GM10248 (cell line): ENCODE results near the gene WDFY4.

Experiments
- CTCF ChIA-PET: fragments of 300-600 bp; sonication (Branson Sonifier 250); formaldehyde crosslinking; extraction: SDS; loops from one replicate; lab custom pipeline; 2021; ENCODE audit warnings: antibody characterized with exemption; lab: Yijun Ruan, JAX
- POLR2A ChIA-PET: fragments of 350-650 bp; sonication (Branson Sonifier 250); formaldehyde crosslinking; extraction: SDS; loops from one replicate; lab custom pipeline; 2020; ENCODE audit warnings: antibody characterized with exemption; lab: Yijun Ruan, JAX
- DNase-seq: peaks from one replicate; pipeline ENCODE4 v3.0.0; 2012; ENCODE audit errors: extremely low spot score
- CTCF ChIP-seq: IDR thresholded peaks from 2 replicates; pipeline ENCODE4 v1.5.1; 2012; ENCODE audit warnings: mild to moderate bottlenecking, low read depth; ENCODE audit errors: extremely low read depth, missing control alignments, control extremely low read depth

Gene WDFY4

GRCh38 chr10:48982584-48982983 is 297.9 kb downstream of the WDFY4 start:
- POLR2A ChIA-PET = no interaction called here
- CTCF ChIA-PET = interaction anchor here (0.9 to 1.5 kb wide), 5 partner anchors 13 to 537 kb away, joined by 3 to 6 read pairs (median 3); no protein-coding TSS in a partner anchor
- no peak for TF ChIP-seq CTCF
- no peak for DNase-seq

- TF ChIP-seq CTCF = peak; percentile 14
- DNase-seq = no peak
- POLR2A ChIA-PET = no interaction called here
- CTCF ChIA-PET = interaction anchor here (0.6 kb wide), 1 partner anchor 9 kb away, joined by 3 read pairs; no protein-coding TSS in a partner anchor
Measured at GRCh38 chr10:48983648-48984351, 299.1 kb downstream of the WDFY4 start.

- no peak for DNase-seq
- ChIA-PET CTCF (interaction anchor here (0.8 kb wide), 2 partner anchors 317 to 329 kb away, joined by 3 read pairs; no protein-coding TSS in a partner anchor), POLR2A (no interaction called here)
- TF ChIP-seq CTCF = no peak
Measured at GRCh38 chr10:48985621-48986158, 301.0 kb downstream of the WDFY4 start.

GRCh38 chr10:48990226-48990625 is 305.6 kb downstream of the WDFY4 start:
- CTCF ChIA-PET = no interaction called here
- POLR2A ChIA-PET = no interaction called here
- no peak for DNase-seq
- TF ChIP-seq CTCF = no peak

GRCh38 chr10:48993627-48994026 is 309.0 kb downstream of the WDFY4 start:
- CTCF ChIA-PET = no interaction called here

GRCh38 chr10:48996329-48996728 is 311.7 kb downstream of the WDFY4 start:
- no peak for DNase-seq
- ChIA-PET POLR2A (no interaction called here), CTCF (no interaction called here)
- TF ChIP-seq CTCF = no peak

More at GRCh38 chr10:48993627-48994026, 309.0 kb downstream of the WDFY4 start:
- POLR2A ChIA-PET = no interaction called here
- no peak for TF ChIP-seq CTCF
- DNase-seq = no peak
